H1 (cell line): ENCODE data around the gene PMEPA1. TPM values are rescaled to one million over a fixed set of nuclear protein-coding genes. Genes with fewer than 3 reads are reported as not detected.

ENCODE experiments used
- CTCF ChIA-PET: fragments of 300-600 bp; sonication (Branson Sonifier 250); formaldehyde crosslinking; loops from one replicate; lab custom pipeline; 2021; ENCODE audit not compliant: partially characterized antibody; lab: Charles Lee
- POLR2A ChIA-PET: fragments of 300-600 bp; sonication (Branson Sonifier 250); formaldehyde crosslinking; loops from one replicate; lab custom pipeline; 2021; ENCODE audit warnings: inconsistent platforms; ENCODE audit not compliant: partially characterized antibody; lab: Charles Lee
- DNase-seq, 2 experiments: peaks; one replicate each; pipeline versions ENCODE4 v3.0.0 to v3.0.0-alpha.2; 2010 to 2022; ENCODE audit warnings: low spot score in 2 of 2, low read depth in 1 of 2, mixed read lengths in 1 of 2
- FAIRE-seq: peaks from 2 replicates; lab custom pipeline; 2011; peaks lifted over from hg19 to GRCh38; lab: Jason Lieb, UNC
- H2AFZ ChIP-seq: 2 replicates; pipeline ENCODE4 v1.8.1; 2012; ENCODE audit warnings: low read length, inconsistent platforms
- H2AK5ac ChIP-seq: 2 replicates; pipeline ENCODE4 v1.6.1; 2013; ENCODE audit warnings: low read depth, low read length
- H2BK120ac ChIP-seq: replicated peaks from 2 replicates; pipeline ENCODE3; 2013; ENCODE audit warnings: low read depth, low read length, inconsistent platforms
- H2BK12ac ChIP-seq: 2 replicates; pipeline ENCODE4 v1.6.1; 2013; ENCODE audit warnings: low read depth, low read length
- H2BK15ac ChIP-seq: 2 replicates; pipeline ENCODE4 v1.6.1; 2013; ENCODE audit warnings: low read length
- H2BK20ac ChIP-seq: 2 replicates; pipeline ENCODE4 v1.6.1; 2013; ENCODE audit warnings: low read length
- H2BK5ac ChIP-seq: 2 replicates; pipeline ENCODE4 v1.6.1; 2013; ENCODE audit warnings: low read depth, low read length
- H3K14ac ChIP-seq: 2 replicates; pipeline ENCODE4 v1.6.1; 2013; ENCODE audit warnings: inconsistent platforms; ENCODE audit not compliant: insufficient read length
- H3K18ac ChIP-seq: 2 replicates; pipeline ENCODE4 v1.6.1; 2013; ENCODE audit warnings: low read length; ENCODE audit errors: extremely low read depth
- H3K23ac ChIP-seq: 2 replicates; pipeline ENCODE4 v1.6.1; 2013; ENCODE audit warnings: inconsistent platforms; ENCODE audit not compliant: insufficient read length
- H3K23me2 ChIP-seq: 2 replicates; pipeline ENCODE4 v1.6.1; 2013; ENCODE audit warnings: low read depth, low read length
- H3K27ac ChIP-seq: 2 replicates; pipeline ENCODE4 v1.6.1; 2011; ENCODE audit warnings: low read depth, low read length, inconsistent platforms
- H3K27me3 ChIP-seq, 4 experiments: replicated peaks in 1 of 4; 1 replicate in 1 of 4; 2 replicates in 3 of 4; pipeline versions ENCODE4 v1.6.1 to v1.8.1; 2011 to 2013; ENCODE audit warnings: low read length in 3 of 4, mild to moderate bottlenecking in 3 of 4, inconsistent platforms in 2 of 4, mixed read lengths in 2 of 4, moderate library complexity in 1 of 4; ENCODE audit not compliant: control insufficient read depth in 3 of 4, insufficient read depth in 3 of 4; ENCODE audit errors: extremely low read depth in 1 of 4
- H3K36me3 ChIP-seq, 4 experiments: 2 replicates each; pipeline versions ENCODE4 v1.6.1 to v1.8.1; 2011 to 2013; ENCODE audit warnings: mild to moderate bottlenecking in 4 of 4, low read length in 3 of 4, moderate library complexity in 2 of 4, control low read depth in 1 of 4, inconsistent platforms in 1 of 4; ENCODE audit not compliant: insufficient read depth in 4 of 4, control insufficient read depth in 2 of 4
- H3K4ac ChIP-seq: replicated peaks from 2 replicates; pipeline ENCODE3; 2013; ENCODE audit warnings: low read length, low read depth, mixed read lengths, inconsistent platforms; ENCODE audit not compliant: insufficient read length
- H3K4me1 ChIP-seq, 4 experiments: replicated peaks in 1 of 4; 1 replicate in 1 of 4; 2 replicates in 3 of 4; pipeline versions ENCODE4 v1.6.1 to v1.8.1; 2011 to 2013; ENCODE audit warnings: low read length in 3 of 4, inconsistent platforms in 2 of 4, mixed read lengths in 1 of 4; ENCODE audit not compliant: insufficient read depth in 4 of 4, control insufficient read depth in 3 of 4
- H3K4me2 ChIP-seq, 2 experiments: 2 replicates each; pipeline versions ENCODE4 v1.6.1 to v1.8.1; 2011 to 2013; ENCODE audit warnings: low read depth in 2 of 2, low read length in 2 of 2, control low read depth in 1 of 2, inconsistent platforms in 1 of 2, mild to moderate bottlenecking in 1 of 2; ENCODE audit not compliant: insufficient read depth in 1 of 2
- H3K4me3 ChIP-seq, 4 experiments: fragments of 200-600, 300-600 bp in 1 of 4; sonication (generic), shearing (Covaris generic), sonication (Bioruptor Twin) in 1 of 4; 2 replicates each; pipeline versions ENCODE4 v1.5.1 to v1.8.1; 2011 to 2016; ENCODE audit warnings: low read length in 4 of 4, low read depth in 3 of 4, control low read depth in 2 of 4, inconsistent platforms in 2 of 4, mild to moderate bottlenecking in 2 of 4, mixed read lengths in 1 of 4, moderate library complexity in 1 of 4; ENCODE audit not compliant: insufficient read depth in 2 of 4; ENCODE audit errors: extremely low read depth in 1 of 4
- H3K56ac ChIP-seq: replicated peaks from 2 replicates; pipeline ENCODE3; 2013; ENCODE audit warnings: low read depth, mild to moderate bottlenecking, mixed read lengths, low read length, inconsistent platforms; ENCODE audit not compliant: insufficient read length
- H3K79me1 ChIP-seq: 2 replicates; pipeline ENCODE4 v1.6.1; 2013; ENCODE audit warnings: low read depth, low read length, control low read depth
- H3K79me2 ChIP-seq, 2 experiments: 2 replicates each; pipeline versions ENCODE4 v1.6.1 to v1.8.1; 2012 to 2013; ENCODE audit warnings: low read length in 2 of 2, mild to moderate bottlenecking in 2 of 2, inconsistent platforms in 1 of 2; ENCODE audit not compliant: insufficient read depth in 2 of 2, control insufficient read depth in 1 of 2
- H3K9ac ChIP-seq, 4 experiments: replicated peaks in 1 of 4; 1 replicate in 1 of 4; 2 replicates in 3 of 4; pipeline versions ENCODE4 v1.6.1 to v1.8.1; 2011 to 2013; ENCODE audit warnings: low read depth in 3 of 4, low read length in 3 of 4, control low read depth in 2 of 4, mild to moderate bottlenecking in 2 of 4, moderate library complexity in 2 of 4, inconsistent platforms in 1 of 4; ENCODE audit errors: extremely low read depth in 1 of 4
- H3K9me3 ChIP-seq, 2 experiments: 2 replicates each; pipeline versions ENCODE4 v1.6.1 to v1.8.1; 2012 to 2013; ENCODE audit warnings: mild to moderate bottlenecking in 2 of 2, moderate library complexity in 2 of 2, control low read depth in 1 of 2, inconsistent platforms in 1 of 2, low read depth in 1 of 2, low read length in 1 of 2, mixed read lengths in 1 of 2; ENCODE audit not compliant: insufficient read depth in 2 of 2
- H4K20me1 ChIP-seq, 2 experiments: replicated peaks in 1 of 2; 2 replicates each; pipeline versions ENCODE3 to v1.8.1; 2011 to 2013; ENCODE audit warnings: inconsistent platforms in 2 of 2, low read length in 2 of 2, mild to moderate bottlenecking in 1 of 2; ENCODE audit not compliant: insufficient read depth in 2 of 2, control insufficient read depth in 1 of 2
- H4K5ac ChIP-seq: 2 replicates; pipeline ENCODE4 v1.6.1; 2013; ENCODE audit warnings: low read length, low read depth, mixed read lengths, inconsistent platforms; ENCODE audit not compliant: insufficient read length
- H4K8ac ChIP-seq: 2 replicates; pipeline ENCODE4 v1.8.0; 2013; ENCODE audit warnings: mild to moderate bottlenecking, moderate library complexity, low read length, inconsistent platforms; ENCODE audit not compliant: insufficient read depth; ENCODE audit errors: extremely low read depth
- H4K91ac ChIP-seq: replicated peaks from 2 replicates; pipeline ENCODE3; 2013; ENCODE audit warnings: low read length, mixed read lengths, inconsistent platforms; ENCODE audit not compliant: insufficient read length
- ASH2L ChIP-seq: fragments of 200-600, 300-600 bp; sonication (generic); IDR thresholded peaks from one replicate; pipeline ENCODE4 v1.7.1; 2017; ENCODE audit warnings: low read length
- ATF2 ChIP-seq: IDR thresholded peaks from 2 replicates; pipeline ENCODE4 v1.6.1; 2012; ENCODE audit warnings: low read length, inconsistent platforms
- CHD2 ChIP-seq: IDR thresholded peaks from 2 replicates; pipeline ENCODE4 v1.6.1; 2012; ENCODE audit warnings: low read length, improper control_type of control experiment
- CREB1 ChIP-seq: IDR thresholded peaks from 2 replicates; pipeline ENCODE4 v1.6.1; 2012; ENCODE audit warnings: inconsistent platforms
- GABPA ChIP-seq: IDR thresholded peaks from 2 replicates; pipeline ENCODE4 v1.6.1; 2011; ENCODE audit warnings: mild to moderate bottlenecking, low read length, moderate library complexity, borderline replicate concordance; ENCODE audit not compliant: insufficient read depth
- KDM1A ChIP-seq: fragments of 200-600, 300-600 bp; sonication (generic); IDR thresholded peaks from 2 replicates; pipeline ENCODE4 v1.7.1; 2016; ENCODE audit warnings: mild to moderate bottlenecking, low read length, borderline replicate concordance
- PHF8 ChIP-seq: fragments of 200-600 bp; sonication (generic); conservative IDR thresholded peaks from 2 replicates; pipeline ENCODE4 v1.7.1; 2012; ENCODE audit warnings: low read depth, mild to moderate bottlenecking, inconsistent platforms, low read length, moderate library complexity
- SAP30 ChIP-seq: fragments of 300-600 bp; sonication (generic); IDR thresholded peaks from 2 replicates; pipeline ENCODE4 v1.7.1; 2012; ENCODE audit warnings: low read length, moderate library complexity, mild to moderate bottlenecking, inconsistent platforms; ENCODE audit not compliant: insufficient read depth, insufficient replicate concordance
- SP2 ChIP-seq: IDR thresholded peaks from 2 replicates; pipeline ENCODE4 v1.6.1; 2012; ENCODE audit warnings: mild to moderate bottlenecking, low read length, inconsistent platforms
- YY1 ChIP-seq: IDR thresholded peaks from 2 replicates; pipeline ENCODE4 v1.6.1; 2011; ENCODE audit warnings: low read depth, mild to moderate bottlenecking, low read length
- WGBS, 2 experiments: shearing (Covaris generic) in 1 of 2; methylation state at CpG; one replicate each; pipeline versions ENCODE4 v1.1.6 to v1.1.7; 2013 to 2015; ENCODE audit warnings: low lambda C conversion rate in 2 of 2, mixed read lengths in 2 of 2, inconsistent platforms in 1 of 2, low coverage in 1 of 2, missing lambda C conversion rate in 1 of 2; ENCODE audit not compliant: insufficient replicate concordance in 2 of 2, insufficient coverage in 1 of 2, insufficient read length in 1 of 2; ENCODE audit errors: extremely low coverage in 1 of 2, missing lambda C conversion rate in 1 of 2; 5-methylcytosine and 5-hydroxymethylcytosine counted together
- polyA plus RNA-seq, 7 experiments: library from polyadenylated mRNA; depleted of rRNA in 3 of 7; stranded (reverse) in 5 of 7; unstranded in 2 of 7; fragments of >200 nt in 5 of 7; fragments of 200-250 nt in 2 of 7; gene quantifications; 1 replicate in 5 of 7; 2 replicates in 1 of 7; 4 replicates in 1 of 7; pipeline versions ENCODE4 v1.2.1 to v1.2.3, GENCODE V29; 2011 to 2013; ENCODE audit warnings: missing spikeins in 2 of 7, mixed read lengths in 2 of 7
- total RNA-seq: library from RNA; stranded (reverse); fragmentation: NEBNext Ultra II Directional; extraction: Animal tissue kit (Norgen Biotek cat#: 25700); gene quantifications from 2 replicates; pipeline ENCODE4 v1.2.1, GENCODE V29; 2021
- TF ChIP-seq, protein P1 (sequence below): IDR thresholded peaks from 2 replicates; pipeline ENCODE4 v1.6.1; 2012; ENCODE audit warnings: inconsistent platforms

The PMEPA1 gene
- total and polyA plus RNA-seq, 2 of the 8 experiments (the other 6 are each of a cell fraction or from before 2014, with no cell fraction given): 12.7 to 20.5 TPM

GRCh38 chr20:57638173-57638894 is 71.5 kb downstream of the PMEPA1 start:
- no peaks in the 10 kb centered on the region for H3K4me1 ChIP-seq
- no peak overlapping the region for H2AK5ac ChIP-seq
- H3K18ac ChIP-seq: no peak overlapping the region
- peaks cover 0 to under 1% of the 10 kb centered on the region in 2 experiments; a peak in 1 of 4 replicates for H3K9me3 ChIP-seq
- H4K91ac ChIP-seq: no peak overlapping the region
- no peak overlapping the region for H3K14ac ChIP-seq
- no peak overlapping the region for H2BK5ac ChIP-seq
- no peak overlapping the region for H3K4me3 ChIP-seq
- no peak overlapping the region for H2BK120ac ChIP-seq
- no peaks in the 10 kb centered on the region for H3K79me1 ChIP-seq
- no peak overlapping the region for H3K27ac ChIP-seq
- no peak overlapping the region for H4K5ac ChIP-seq
- no peak overlapping the region for H3K4ac ChIP-seq
- no peaks in the 10 kb centered on the region for H4K20me1 ChIP-seq
- no peak for FAIRE-seq
- no peak overlapping the region for H3K4me2 ChIP-seq
- ChIA-PET CTCF (interaction anchor here (0.6 to 1.6 kb wide), 3 partner anchors 10 to 429 kb away, joined by 3 to 4 read pairs (median 3); no protein-coding TSS in a partner anchor), POLR2A (no interaction called here)
- no peak overlapping the region for H2BK20ac ChIP-seq
- H3K23ac ChIP-seq: no peak overlapping the region
- no peak overlapping the region for H2BK12ac ChIP-seq
- no peaks in the 10 kb centered on the region for H3K23me2 ChIP-seq
- H3K9ac ChIP-seq: no peak overlapping the region
- DNase-seq: no peak
- H3K36me3 ChIP-seq: no peaks in the 10 kb centered on the region
- H3K27me3 ChIP-seq: no peaks in the 10 kb centered on the region
- no peak overlapping the region for H3K56ac ChIP-seq
- no peak overlapping the region for H2BK15ac ChIP-seq
- 78% methylated on average over 7 of the region's 7 CpGs; no CpG with 5 or more reads in 1 of the 2 experiments for WGBS, 2 experiments
- H2AFZ ChIP-seq: no peak overlapping the region
- no peak overlapping the region for H4K8ac ChIP-seq
- H3K79me2 ChIP-seq: no peaks in the 10 kb centered on the region
- TF ChIP-seq GABPA (no peak), SAP30 (no peak), ASH2L (no peak), CHD2 (no peak), YY1 (no peak), KDM1A (no peak), PHF8 (no peak), CREB1 (no peak), SP2 (no peak), ATF2 (no peak)
- TF ChIP-seq, protein P1, sequence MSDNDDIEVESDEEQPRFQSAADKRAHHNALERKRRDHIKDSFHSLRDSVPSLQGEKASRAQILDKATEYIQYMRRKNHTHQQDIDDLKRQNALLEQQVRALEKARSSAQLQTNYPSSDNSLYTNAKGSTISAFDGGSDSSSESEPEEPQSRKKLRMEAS: no peak
